ENCODE results near the gene MMEL1.

MMEL1 gene

DNA sequence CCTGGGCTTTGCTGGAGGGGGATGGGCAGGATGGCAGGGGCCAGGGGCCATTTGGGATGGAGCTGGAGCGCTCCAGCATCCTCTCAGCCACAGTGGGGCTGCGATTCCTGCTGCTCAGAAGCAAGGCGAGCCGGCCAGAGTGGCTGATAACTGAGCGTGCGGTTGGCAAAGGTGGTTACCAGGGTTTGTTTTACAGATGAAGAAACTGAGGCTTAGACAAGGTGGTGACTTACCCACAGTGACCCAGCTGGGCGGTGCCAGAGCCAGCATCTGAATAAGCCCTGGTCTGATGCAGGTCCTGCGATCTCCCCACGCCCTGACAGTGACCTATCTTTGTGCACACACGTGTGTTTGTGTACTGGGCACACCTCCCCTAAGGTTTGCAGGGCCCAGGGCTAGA lies 52.1 kb downstream of the MMEL1 start:
- H3K27ac ChIP-seq, result no peak overlapping the region

DNA sequence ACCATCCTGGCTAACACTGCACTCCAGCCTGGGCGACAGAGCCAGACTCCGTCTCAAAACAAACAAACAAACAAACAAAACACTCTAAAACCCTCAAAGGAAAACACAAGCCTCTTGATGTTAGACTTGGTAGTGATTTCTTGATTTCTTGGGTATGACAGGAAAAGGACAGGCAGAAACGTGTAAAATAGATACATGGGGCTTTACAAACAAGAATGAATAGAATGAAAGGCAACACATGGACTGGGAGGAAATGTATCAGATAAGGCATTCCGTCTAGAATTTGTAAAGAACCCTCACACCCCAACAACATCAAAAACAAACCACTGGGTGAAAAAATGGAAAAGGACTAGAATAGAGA lies 54.1 kb downstream of the MMEL1 start:
- H3K27ac ChIP-seq, result peak overlapping the region; percentile 37

More for the DNA sequence above, 52.1 kb downstream of the MMEL1 start:
- TF ChIP-seq, protein P1, sequence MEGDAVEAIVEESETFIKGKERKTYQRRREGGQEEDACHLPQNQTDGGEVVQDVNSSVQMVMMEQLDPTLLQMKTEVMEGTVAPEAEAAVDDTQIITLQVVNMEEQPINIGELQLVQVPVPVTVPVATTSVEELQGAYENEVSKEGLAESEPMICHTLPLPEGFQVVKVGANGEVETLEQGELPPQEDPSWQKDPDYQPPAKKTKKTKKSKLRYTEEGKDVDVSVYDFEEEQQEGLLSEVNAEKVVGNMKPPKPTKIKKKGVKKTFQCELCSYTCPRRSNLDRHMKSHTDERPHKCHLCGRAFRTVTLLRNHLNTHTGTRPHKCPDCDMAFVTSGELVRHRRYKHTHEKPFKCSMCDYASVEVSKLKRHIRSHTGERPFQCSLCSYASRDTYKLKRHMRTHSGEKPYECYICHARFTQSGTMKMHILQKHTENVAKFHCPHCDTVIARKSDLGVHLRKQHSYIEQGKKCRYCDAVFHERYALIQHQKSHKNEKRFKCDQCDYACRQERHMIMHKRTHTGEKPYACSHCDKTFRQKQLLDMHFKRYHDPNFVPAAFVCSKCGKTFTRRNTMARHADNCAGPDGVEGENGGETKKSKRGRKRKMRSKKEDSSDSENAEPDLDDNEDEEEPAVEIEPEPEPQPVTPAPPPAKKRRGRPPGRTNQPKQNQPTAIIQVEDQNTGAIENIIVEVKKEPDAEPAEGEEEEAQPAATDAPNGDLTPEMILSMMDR (conservative IDR thresholded peaks at IDR 0.05), result no peak
- TF ChIP-seq ZFX (IDR thresholded peaks at IDR 0.05), result no peak

DNA sequence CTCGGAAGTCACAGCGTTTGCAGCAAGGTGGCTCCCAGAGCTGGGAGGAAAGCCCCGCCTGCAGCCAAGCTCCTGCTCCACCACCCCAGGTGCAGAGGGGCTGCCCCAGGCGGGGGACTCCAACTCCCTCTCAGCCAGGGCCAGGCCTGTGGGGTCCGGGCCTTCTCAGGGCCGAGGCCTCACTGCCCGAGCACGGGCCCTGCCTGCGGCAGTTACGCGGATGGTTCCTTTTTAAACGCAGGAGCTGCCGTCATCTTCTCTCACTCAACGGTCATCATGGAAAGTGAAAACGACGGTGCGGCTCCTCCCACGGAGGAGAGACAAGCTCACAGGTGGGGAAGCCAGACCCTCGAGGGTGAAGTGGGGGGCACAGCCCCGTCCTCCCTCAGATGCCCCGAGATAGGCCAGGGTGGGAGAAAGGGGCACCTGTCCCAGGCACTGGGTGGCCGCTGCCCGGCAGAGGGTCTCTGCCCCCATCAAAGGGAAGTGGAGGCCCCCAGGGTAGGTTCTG lies 55.2 kb downstream of the MMEL1 start:
- H3K27ac ChIP-seq, result peak overlapping the region; percentile 37

More for the DNA sequence above, 54.1 kb downstream of the MMEL1 start:
- TF ChIP-seq, protein P1 (conservative IDR thresholded peaks at IDR 0.05), result no peak
- TF ChIP-seq ZFX (IDR thresholded peaks at IDR 0.05), result no peak

DNA sequence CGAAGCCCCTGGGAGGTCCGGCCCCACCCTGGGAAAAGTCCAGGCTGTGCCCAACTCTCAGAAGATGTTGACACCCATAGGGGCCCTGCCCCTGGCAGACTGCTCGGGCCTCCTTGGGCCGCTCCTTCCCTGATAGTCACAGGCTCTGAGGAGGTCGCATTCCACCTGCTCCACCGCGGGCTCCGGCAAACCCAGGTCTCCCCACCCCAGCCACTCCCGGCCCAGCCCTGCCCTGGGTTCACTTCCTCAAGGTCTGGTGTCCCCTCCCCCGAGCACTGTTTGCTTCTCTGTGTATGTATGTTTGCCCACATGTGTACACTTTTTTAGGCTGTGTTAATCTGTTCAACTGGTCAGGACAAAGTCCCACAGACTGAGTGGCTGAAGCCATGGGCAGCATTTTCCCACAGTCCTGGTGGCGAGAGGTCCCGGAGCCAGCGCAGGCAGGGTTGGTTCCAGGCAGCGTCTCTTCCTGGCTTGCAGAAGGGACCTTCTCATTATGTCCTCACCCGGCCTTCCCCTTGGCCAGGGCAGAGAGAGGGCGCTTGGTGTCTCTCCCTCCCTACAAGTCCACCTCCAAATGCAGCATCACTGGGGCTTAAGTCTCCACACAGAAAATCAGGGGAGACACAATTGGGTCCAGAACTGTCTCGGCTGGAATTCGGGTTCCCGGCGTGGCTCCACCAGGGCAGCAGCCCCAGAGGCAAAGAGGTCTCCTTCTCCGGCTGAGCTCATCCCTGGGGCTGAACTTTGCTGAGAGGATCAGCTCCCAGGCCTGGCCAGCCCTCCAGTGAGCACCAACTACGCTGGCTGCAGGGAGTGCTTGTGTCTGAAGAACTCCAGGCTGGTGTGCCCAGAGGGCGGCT lies 56.8 kb downstream of the MMEL1 start:
- TF ChIP-seq, protein P1 (conservative IDR thresholded peaks at IDR 0.05), result no peak
- no peak for TF ChIP-seq ZFX (IDR thresholded peaks at IDR 0.05)
- no peak overlapping the region for H3K27ac ChIP-seq

DNA sequence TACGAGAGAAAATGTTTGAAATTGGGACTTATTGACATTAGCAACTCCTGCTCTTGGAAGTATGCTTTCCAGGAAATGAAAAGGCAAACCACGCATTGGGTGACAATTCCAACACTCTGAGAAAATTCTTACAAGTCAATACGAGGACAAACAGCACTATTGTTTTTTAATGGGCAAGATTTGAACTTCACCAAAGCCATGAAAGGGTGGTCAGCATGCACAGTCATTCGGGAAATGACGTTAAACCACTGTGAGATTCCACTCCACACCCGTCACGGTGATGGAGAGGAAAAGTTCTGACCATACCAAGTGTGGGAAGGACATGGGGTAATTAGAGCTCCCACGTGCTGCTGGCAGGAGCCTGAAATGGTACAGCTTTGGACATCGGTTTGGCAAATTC lies 58.5 kb downstream of the MMEL1 start:
- H3K27ac ChIP-seq, result no peak overlapping the region
- TF ChIP-seq, protein P1 (conservative IDR thresholded peaks at IDR 0.05), result no peak
- no peak for TF ChIP-seq ZFX (IDR thresholded peaks at IDR 0.05)

DNA sequence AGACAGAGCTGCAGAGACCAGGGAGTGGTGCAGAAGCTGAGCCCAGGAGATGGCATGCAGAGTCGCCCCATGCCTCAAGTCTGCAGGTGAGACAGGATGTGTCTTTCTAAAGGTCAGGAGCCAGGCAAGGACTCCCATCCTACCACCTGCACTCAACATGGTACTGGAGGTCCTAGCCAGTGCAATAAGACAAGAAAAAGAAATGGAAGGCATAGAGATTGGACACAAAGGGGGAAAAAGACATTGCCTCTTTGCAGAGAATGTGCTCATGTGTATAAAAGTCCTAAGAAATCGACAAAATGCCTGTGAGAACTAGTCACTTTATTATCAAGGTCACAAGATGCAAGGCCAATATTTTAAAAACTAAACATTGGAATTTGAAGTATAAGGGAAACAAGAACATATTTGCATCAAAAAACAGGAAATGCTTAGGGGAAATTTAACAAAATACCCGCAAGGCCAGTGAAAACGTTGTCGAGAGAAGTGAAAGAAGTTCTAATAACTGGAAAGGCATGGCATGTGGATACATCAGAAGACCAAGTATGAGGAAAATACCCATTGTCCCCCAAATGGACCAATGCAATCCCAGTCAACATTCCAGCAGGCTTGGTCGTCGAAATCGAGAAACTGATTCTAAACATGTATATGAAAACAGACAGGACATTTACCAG lies 59.4 kb downstream of the MMEL1 start:
- TF ChIP-seq, protein P1 (conservative IDR thresholded peaks at IDR 0.05), result no peak
- no peak for TF ChIP-seq ZFX (IDR thresholded peaks at IDR 0.05)
- no peak overlapping the region for H3K27ac ChIP-seq

DNA sequence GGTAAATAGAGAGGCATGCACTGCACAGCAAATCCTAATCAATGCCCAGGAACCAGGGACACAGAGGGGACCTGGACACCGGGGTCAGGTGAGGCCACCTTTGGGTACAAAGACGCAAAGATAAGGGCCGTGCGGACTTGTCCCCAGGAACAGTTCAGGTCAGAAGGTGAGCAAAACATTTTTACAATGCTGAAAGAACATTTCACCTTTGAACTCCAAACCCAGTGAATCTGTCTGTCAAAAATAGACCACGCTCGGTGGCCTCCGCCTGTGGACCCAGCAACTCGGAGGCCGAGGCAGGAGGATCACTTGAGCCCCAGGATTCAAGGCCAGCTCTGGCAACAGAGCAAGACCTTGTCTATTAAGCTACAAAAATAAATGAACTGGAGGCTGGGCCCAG lies 61.5 kb downstream of the MMEL1 start:
- TF ChIP-seq, protein P1 (conservative IDR thresholded peaks at IDR 0.05), result no peak
- no peak for TF ChIP-seq ZFX (IDR thresholded peaks at IDR 0.05)
- H3K27ac ChIP-seq, result no peak overlapping the region

All from C4-2B (cell line).